ENCODE data around the gene TWNK. TPM values are rescaled to one million over a fixed set of nuclear protein-coding genes. Genes with fewer than 3 reads are reported as not detected.
A peak's percentile ranks its signal among the peaks of the same experiment; 100 is the strongest.

The TWNK gene
- total and polyA plus RNA-seq, 2 of the 4 experiments (the other 2 are of a cell fraction) = 7.7 to 8.8 TPM

GRCh38 chr10:100995181-100995580, 7.8 kb downstream of the TWNK start:
- Histone ChIP-seq H4K5ac (ENCODE audit: low read depth, low read length) (no peak overlapping the region), H3K14ac (replicated peaks; ENCODE audit: low read depth, low read length) (no peak overlapping the region), H3K36me3 (ENCODE audit: control insufficient read depth, insufficient read depth, low read length) (peaks cover 16% of the 10 kb centered on the region), H2BK120ac (ENCODE audit: low read depth, low read length) (no peak overlapping the region), H3K27ac (ENCODE audit: insufficient read depth, low read length) (no peak overlapping the region), H3K4me2 (ENCODE audit: low read depth, low read length) (no peak overlapping the region), H3K79me1 (ENCODE audit: low read depth in 1 of 2, low read length in 2 of 2) (peaks cover 13 to 28% of the 10 kb centered on the region in 2 experiments), H2BK5ac (ENCODE audit: low read depth, low read length, poor library complexity, severe bottlenecking) (no peak overlapping the region), H3K9ac (ENCODE audit: low read depth, low read length) (no peak overlapping the region), H3K18ac (ENCODE audit: low read depth, low read length) (no peak overlapping the region), H4K91ac (ENCODE audit: insufficient read depth, low read depth, low read length) (no peak overlapping the region), H3K4me3 (ENCODE audit: insufficient read depth, low read depth, low read length) (no peak overlapping the region), H4K20me1 (ENCODE audit: insufficient read depth, low read length) (peaks cover 4% of the 10 kb centered on the region; the same call in 1 of the 2 replicates), H3K9me3 (ENCODE audit: control insufficient read depth, insufficient read depth, low read length) (no peaks in the 10 kb centered on the region), H3K4me1 (ENCODE audit: control insufficient read depth, insufficient read depth, low read length) (peaks cover 11% of the 10 kb centered on the region), H3K4ac (ENCODE audit: low read depth, low read length) (no peak overlapping the region), H2BK15ac (ENCODE audit: low read depth, low read length) (no peak overlapping the region), H3K27me3 (ENCODE audit: control insufficient read depth, insufficient read depth, low read length) (no peaks in the 10 kb centered on the region), H2AK5ac (ENCODE audit: low read depth, low read length) (0 out of 2 replicates have a peak overlapping the region, but pooled peaks have one; percentile 14), H3K56ac (ENCODE audit: extremely low read depth, insufficient read depth, low read length) (no peak overlapping the region), H3K9me1 (ENCODE audit: insufficient read depth, low read length) (peaks cover 4% of the 10 kb centered on the region; the same call in 1 of the 2 replicates), H2AFZ (replicated peaks; ENCODE audit: low read length, poor library complexity) (no peak overlapping the region), H4K8ac (ENCODE audit: low read depth in 2 of 2, low read length in 2 of 2) (no peak overlapping the region; a peak in 1 of 4 replicates), H2AK9ac (replicated peaks; ENCODE audit: low read depth, low read length, poor library complexity) (no peak overlapping the region), H3K23ac (ENCODE audit: low read depth, low read length) (no peak overlapping the region), H2BK20ac (ENCODE audit: low read depth, low read length) (no peak overlapping the region)
- ATAC-seq (ENCODE audit: low read depth) (no peak), DNase-seq (no peak)
- intact Hi-C loops (cut with micrococcal nuclease) = no loop called here
- POLR2A ChIA-PET (ENCODE audit: unreplicated experiment) = no interaction called here
- dilution Hi-C loops (cut with HindIII; ENCODE audit: low sequenced_read_pairs, unreplicated experiment) = no loop called here
- WGBS, 2 experiments (ENCODE audit: extremely low coverage in 2 of 2, insufficient read length in 1 of 2) = no CpG with 5 or more reads among the region's 6 CpGs
- TF ChIP-seq RAD21 (IDR thresholded peaks at IDR 0.05; ENCODE audit: low read length) (no peak), RFX5 (IDR thresholded peaks at IDR 0.05; ENCODE audit: low read depth, low read length) (no peak), BHLHE40 (IDR thresholded peaks at IDR 0.05; ENCODE audit: low read depth, low read length) (no peak), RCOR1 (IDR thresholded peaks at IDR 0.05; ENCODE audit: insufficient replicate concordance, low read length) (no peak), FOS (IDR thresholded peaks at IDR 0.05; ENCODE audit: low read depth, low read length) (no peak), NFE2L2 (IDR thresholded peaks at IDR 0.05; ENCODE audit: low read depth, low read length) (no peak), CHD1 (IDR thresholded peaks at IDR 0.05; ENCODE audit: low read depth, low read length) (no peak), MXI1 (IDR thresholded peaks at IDR 0.05; ENCODE audit: borderline replicate concordance, low read depth, low read length) (no peak), CEBPB (IDR thresholded peaks at IDR 0.05; ENCODE audit: low read depth, low read length) (no peak), USF2 (IDR thresholded peaks at IDR 0.05; ENCODE audit: low read depth, low read length) (no peak), ELK1 (IDR thresholded peaks at IDR 0.05; ENCODE audit: borderline replicate concordance, low read depth, low read length) (no peak), CTCF (conservative IDR thresholded peaks at IDR 0.05; ENCODE audit: low read depth, low read length) (no peak), POLR2A (IDR thresholded peaks at IDR 0.05; ENCODE audit: low read depth, low read length) (no peak), MAFK (IDR thresholded peaks at IDR 0.05; ENCODE audit: low read depth, low read length) (no peak)
- in situ Hi-C loops (cut with MboI; ENCODE audit: low sequenced_read_pairs) = no loop called here
- no TSS peak for BruUV-seq (replicated peaks)
- CTCF ChIA-PET = interaction anchor here (2.9 kb wide), 1 partner anchor 19 kb away, joined by 18 read pairs; no protein-coding TSS in a partner anchor
